Measurements from ENCODE around the gene S1PR3. TPM values are rescaled to one million over a fixed set of nuclear protein-coding genes. Genes with fewer than 3 reads are reported as not detected.
A peak's percentile ranks its signal among the peaks of the same experiment; 100 is the strongest.
"Not testable (repeated sequence)": the region's sequence is repeated elsewhere in the genome, so short reads cannot be mapped to it uniquely, and the experiment has no call there.

The S1PR3 gene
- 12.5 and 25.8 TPM in 2 replicates for total RNA-seq (2014; rRNA removed; shearing (Covaris generic))

DNA sequence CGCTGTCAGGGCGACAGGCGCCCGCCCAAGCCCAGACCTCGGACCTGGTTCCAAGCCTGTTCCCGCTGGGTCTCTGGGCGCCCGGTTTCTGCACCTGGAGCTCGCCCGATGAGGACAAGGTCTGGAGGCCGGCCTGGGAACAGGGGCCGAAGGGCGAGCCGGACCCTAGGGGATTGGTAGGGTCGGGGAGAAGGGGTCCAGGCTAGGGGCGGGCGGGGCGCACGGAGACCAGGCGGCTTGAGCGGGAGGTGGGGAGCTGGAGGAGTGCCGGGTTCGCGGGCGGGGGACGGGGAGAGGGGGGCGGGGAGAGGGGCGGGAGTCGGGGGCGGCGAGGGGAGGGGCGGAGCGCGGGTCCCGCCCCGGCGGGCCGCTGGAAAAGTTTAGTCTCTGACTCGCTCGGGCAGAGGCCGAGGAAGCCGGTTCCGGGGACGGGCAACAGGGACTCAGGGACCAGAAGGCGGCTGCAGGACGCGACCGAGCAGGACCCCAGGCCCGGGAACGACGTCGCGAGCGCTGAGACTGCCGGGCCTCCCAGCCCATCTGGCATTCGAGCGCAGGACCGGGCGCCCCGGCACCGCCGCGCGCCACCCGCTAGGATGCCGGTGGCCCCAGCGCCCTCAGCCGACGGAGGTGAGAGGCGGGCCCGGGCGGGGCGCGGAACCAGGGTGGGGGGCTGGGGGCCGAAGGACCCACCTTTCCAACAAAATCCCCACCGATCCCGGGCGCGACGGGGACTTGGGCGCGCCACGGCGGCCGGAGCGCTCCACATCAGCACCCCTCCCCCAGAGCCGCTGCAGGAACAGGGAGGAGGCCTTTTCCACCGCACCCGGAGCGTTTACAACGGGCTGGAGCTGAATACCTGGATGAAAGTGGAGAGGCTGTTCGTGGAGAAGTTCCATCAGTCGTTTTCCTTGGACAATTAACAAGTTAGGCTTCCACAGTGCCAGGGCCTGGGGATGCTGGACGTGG, at the start of gene S1PR3:
TSS of gene S1PR3 (plus strand) at position 403 of the 969 bp plus-strand sequence. CDS start 9,733 bp downstream, outside the sequence.
- H3K27me3 ChIP-seq (replicated peaks), result no peaks in the 10 kb centered on the region
- peak within 1 kb of the TSS; percentile 57; the same call in 1 of the 2 replicates for H3K27ac ChIP-seq
- H3K36me3 ChIP-seq, result peaks cover 22% of the 10 kb centered on the region
- H3K9me3 ChIP-seq (replicated peaks), result no peaks in the 10 kb centered on the region
- peaks cover 51% of the 10 kb centered on the region for H3K4me1 ChIP-seq (replicated peaks)
- H3K4me3 ChIP-seq, result peak within 1 kb of the TSS; percentile 88
- peak; percentile 52 to 69 for DNase-seq (ENCODE audit: low read depth in 1 of 2, low spot score in 2 of 2)

DNA sequence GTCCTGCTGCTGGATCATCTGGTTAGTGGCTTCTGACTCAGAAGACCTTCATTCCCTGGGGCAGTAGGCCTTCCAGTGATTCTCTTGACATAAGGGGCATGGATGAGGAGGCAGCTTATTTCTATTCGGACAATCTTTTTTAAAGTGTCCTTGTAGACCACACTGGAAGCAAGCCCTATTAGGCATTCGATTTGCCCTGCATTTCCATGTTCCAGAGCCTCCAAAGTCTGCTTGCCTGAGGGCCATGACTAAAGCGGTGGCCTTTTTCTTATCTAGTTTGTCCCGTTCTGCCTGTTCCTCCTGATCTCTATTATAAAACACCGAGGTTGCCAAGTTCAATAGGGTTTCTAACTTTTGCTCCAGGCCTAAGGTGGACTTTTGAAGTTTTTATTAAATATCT, 49.7 kb upstream of the S1PR3 start:
- not testable (repeated sequence) for DNase-seq (ENCODE audit: low read depth in 1 of 2, low spot score in 2 of 2); H3K4me1 ChIP-seq (replicated peaks); H3K9me3 ChIP-seq (replicated peaks); H3K27me3 ChIP-seq (replicated peaks); H3K27ac ChIP-seq; H3K4me3 ChIP-seq; H3K36me3 ChIP-seq

DNA sequence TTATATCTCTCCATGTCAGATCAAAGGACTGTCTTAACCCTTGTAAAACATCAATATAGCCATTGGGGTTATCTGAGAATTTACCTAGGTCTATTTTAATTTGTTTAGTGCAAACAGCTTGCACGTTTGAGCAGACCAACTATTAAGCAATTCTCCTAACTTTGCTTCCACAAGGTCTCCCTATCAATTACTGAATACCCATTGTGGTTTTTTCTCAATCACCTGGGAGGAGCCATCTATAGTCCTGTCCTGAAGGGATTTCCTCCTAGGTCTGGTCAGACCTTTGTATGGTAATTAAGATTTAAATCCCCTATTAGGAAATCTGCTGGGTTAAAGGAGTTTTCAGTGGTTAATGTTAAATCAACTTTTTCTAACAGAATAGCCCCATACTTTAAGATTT, 48.9 kb upstream of the S1PR3 start:
- Histone ChIP-seq H3K27me3 (replicated peaks) (no peaks in the 10 kb centered on the region), H3K27ac (no peak overlapping the region), H3K4me3 (no peak overlapping the region), H3K36me3 (no peaks in the 10 kb centered on the region), H3K9me3 (replicated peaks) (no peaks in the 10 kb centered on the region), H3K4me1 (replicated peaks) (peaks cover 3% of the 10 kb centered on the region)
- no peak for DNase-seq (ENCODE audit: low read depth in 1 of 2, low spot score in 2 of 2)

- no peak for DNase-seq (ENCODE audit: low read depth in 1 of 2, low spot score in 2 of 2)
- no peaks in the 10 kb centered on the region for H3K9me3 ChIP-seq (replicated peaks)
- no peaks in the 10 kb centered on the region for H3K36me3 ChIP-seq
- H3K4me3 ChIP-seq, result no peak overlapping the region
- peaks cover 35% of the 10 kb centered on the region for H3K4me1 ChIP-seq (replicated peaks)
- no peaks in the 10 kb centered on the region for H3K27me3 ChIP-seq (replicated peaks)
- no peak overlapping the region for H3K27ac ChIP-seq
Measured at GRCh38 chr9:88945636-88946333, 45.5 kb upstream of the S1PR3 start.

DNA sequence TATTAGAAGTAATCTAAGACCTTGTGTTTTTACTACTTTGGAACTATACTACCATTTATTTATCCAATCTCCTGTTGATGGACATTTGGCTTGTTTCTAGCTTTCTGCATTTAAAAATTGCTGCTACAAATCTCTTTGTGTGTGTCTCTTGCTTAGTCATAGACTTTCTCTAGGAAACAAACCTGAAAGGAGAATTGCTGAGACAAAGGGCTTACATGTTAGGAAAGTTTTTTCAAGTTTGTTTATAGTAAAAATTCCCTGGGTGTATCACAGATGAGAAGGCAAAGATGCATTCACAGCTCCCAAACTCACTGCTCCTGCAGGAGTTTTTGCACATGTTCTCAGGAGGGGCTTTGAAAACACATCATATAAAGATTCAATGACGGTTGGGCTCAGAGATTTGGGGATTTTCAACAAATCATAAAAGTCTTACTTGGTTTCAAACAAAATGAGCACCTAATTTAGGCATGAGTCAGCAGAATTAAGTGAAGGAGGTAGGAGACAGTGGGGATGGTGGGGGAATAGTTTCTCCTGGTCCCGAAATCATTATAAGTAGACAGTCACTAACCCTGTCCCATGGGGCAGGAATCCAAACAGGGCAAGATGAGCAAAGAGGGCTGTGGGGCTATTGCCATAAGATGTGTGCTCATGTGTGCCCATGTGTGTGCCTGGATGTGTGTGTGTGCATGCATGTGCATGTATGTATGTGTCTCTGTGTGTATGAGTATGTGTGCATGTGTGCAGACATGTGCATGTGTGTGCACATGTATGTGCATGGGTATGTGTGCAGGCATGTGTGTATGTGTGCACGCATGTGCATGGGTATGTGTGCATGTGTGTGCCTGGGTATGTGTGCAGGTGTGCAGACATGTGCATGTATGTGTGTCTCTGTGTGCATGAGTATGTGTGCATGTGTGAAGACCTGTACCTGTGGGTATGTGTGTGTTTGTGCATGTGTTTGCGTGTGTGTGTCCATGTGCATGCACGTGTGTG, 43.4 kb upstream of the S1PR3 start:
- Histone ChIP-seq H3K9me3 (replicated peaks) (no peaks in the 10 kb centered on the region), H3K36me3 (no peaks in the 10 kb centered on the region), H3K27me3 (replicated peaks) (no peaks in the 10 kb centered on the region), H3K27ac (peak overlapping the region; percentile 12; the same call in 1 of the 2 replicates), H3K4me1 (replicated peaks) (peaks cover 41% of the 10 kb centered on the region), H3K4me3 (no peak overlapping the region)
- DNase-seq (ENCODE audit: low read depth in 1 of 2, low spot score in 2 of 2), result peak in 1 of 2 experiments; percentile 56

DNA sequence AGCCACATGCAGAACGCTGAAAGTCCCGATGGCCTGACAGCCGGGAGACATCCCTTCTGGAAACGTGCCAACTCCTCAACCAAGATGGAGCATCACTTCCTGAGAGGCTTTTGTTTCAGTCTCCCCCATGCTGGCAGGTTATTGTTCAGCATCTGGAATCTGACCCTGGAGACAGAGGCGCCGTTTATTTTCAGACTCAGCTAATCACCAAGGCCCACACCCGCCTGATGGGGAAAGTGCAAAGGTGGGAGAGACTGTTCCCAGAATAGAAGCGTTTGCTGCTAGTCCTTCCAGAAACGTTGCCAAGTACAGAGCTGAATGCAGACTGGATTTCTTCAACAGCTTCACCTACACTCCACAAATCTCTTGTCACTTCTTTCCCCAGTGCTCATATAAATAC, 41.8 kb upstream of the S1PR3 start:
- H3K36me3 ChIP-seq, result no peaks in the 10 kb centered on the region
- peak; percentile 52 to 59 for DNase-seq (ENCODE audit: low read depth in 1 of 2, low spot score in 2 of 2)

GRCh38 chr9:88949961-88950340, 41.3 kb upstream of the S1PR3 start:
- H3K4me3 ChIP-seq, result no peak overlapping the region
- peaks cover 57% of the 10 kb centered on the region for H3K4me1 ChIP-seq (replicated peaks)
- DNase-seq (ENCODE audit: low read depth in 1 of 2, low spot score in 2 of 2), result peak in 1 of 2 experiments; percentile 37

More for the DNA sequence above, 41.8 kb upstream of the S1PR3 start:
- Histone ChIP-seq H3K4me1 (replicated peaks) (peaks cover 57% of the 10 kb centered on the region), H3K4me3 (no peak overlapping the region), H3K27ac (peak overlapping the region; percentile 39), H3K27me3 (replicated peaks) (no peaks in the 10 kb centered on the region), H3K9me3 (replicated peaks) (no peaks in the 10 kb centered on the region)

GRCh38 chr9:88950341-88951154, 40.7 kb upstream of the S1PR3 start:
- H3K4me3 ChIP-seq, result no peak overlapping the region
- H3K27me3 ChIP-seq (replicated peaks), result no peaks in the 10 kb centered on the region
- H3K27ac ChIP-seq, result peak overlapping the region; percentile 39
- peaks cover 57% of the 10 kb centered on the region for H3K4me1 ChIP-seq (replicated peaks)
- no peaks in the 10 kb centered on the region for H3K36me3 ChIP-seq
- no peaks in the 10 kb centered on the region for H3K9me3 ChIP-seq (replicated peaks)
- peak in 1 of 2 experiments; percentile 84 for DNase-seq (ENCODE audit: low read depth in 1 of 2, low spot score in 2 of 2)

More at GRCh38 chr9:88949961-88950340, 41.3 kb upstream of the S1PR3 start:
- Histone ChIP-seq H3K36me3 (no peaks in the 10 kb centered on the region), H3K27ac (peak overlapping the region; percentile 39), H3K27me3 (replicated peaks) (no peaks in the 10 kb centered on the region), H3K9me3 (replicated peaks) (no peaks in the 10 kb centered on the region)

DNA sequence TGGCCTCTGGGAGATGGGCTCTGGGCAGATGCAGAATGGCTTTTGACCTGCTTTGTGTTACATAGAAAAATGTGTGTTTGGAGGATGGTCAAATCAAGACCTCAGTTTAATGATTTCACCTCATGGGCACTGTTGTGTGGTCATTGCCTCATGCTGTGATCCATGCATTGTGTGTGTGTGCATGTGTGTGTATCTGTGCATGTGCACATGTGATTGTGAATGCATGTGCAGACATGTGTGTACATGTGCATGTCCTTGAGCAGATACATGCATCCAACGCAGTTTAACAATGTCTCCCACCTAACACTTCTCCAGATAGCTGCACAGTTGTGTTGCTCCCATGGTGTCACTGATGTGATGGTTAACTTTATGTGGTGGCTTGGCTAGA, 40.1 kb upstream of the S1PR3 start:
- no peaks in the 10 kb centered on the region for H3K9me3 ChIP-seq (replicated peaks)
- peaks cover 57% of the 10 kb centered on the region for H3K4me1 ChIP-seq (replicated peaks)
- H3K4me3 ChIP-seq, result no peak overlapping the region
- no peaks in the 10 kb centered on the region for H3K36me3 ChIP-seq
- DNase-seq (ENCODE audit: low read depth in 1 of 2, low spot score in 2 of 2), result no peak
- peak overlapping the region; percentile 39 for H3K27ac ChIP-seq
- H3K27me3 ChIP-seq (replicated peaks), result no peaks in the 10 kb centered on the region

GRCh38 chr9:88952086-88952615, 39.1 kb upstream of the S1PR3 start:
- Histone ChIP-seq H3K36me3 (no peaks in the 10 kb centered on the region), H3K4me3 (no peak overlapping the region), H3K27me3 (replicated peaks) (no peaks in the 10 kb centered on the region), H3K4me1 (replicated peaks) (peaks cover 61% of the 10 kb centered on the region), H3K9me3 (replicated peaks) (no peaks in the 10 kb centered on the region), H3K27ac (no peak overlapping the region)
- no peak for DNase-seq (ENCODE audit: low read depth in 1 of 2, low spot score in 2 of 2)

DNA sequence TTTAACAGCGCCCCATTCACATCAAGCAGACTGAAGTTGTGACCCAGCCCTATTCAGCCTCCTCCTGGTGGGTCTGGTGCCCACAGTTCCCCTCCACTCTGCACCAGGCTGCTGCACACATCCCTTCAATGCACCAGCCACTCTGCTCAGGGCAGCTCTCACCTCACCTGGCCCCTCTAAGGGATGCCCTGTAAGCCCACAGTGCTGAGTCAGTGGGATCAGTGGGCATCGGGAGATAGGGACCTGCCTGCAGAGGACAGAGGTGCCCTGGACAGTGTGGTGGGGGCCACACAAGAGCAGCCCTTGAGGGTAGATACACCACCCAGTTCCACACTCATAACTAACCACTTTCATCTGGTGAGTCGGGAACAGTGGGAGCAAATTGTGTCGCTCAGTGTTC, 38.3 kb upstream of the S1PR3 start:
- H3K27me3 ChIP-seq (replicated peaks), result no peaks in the 10 kb centered on the region
- peaks cover 61% of the 10 kb centered on the region for H3K4me1 ChIP-seq (replicated peaks)
- no peaks in the 10 kb centered on the region for H3K9me3 ChIP-seq (replicated peaks)
- no peak for DNase-seq (ENCODE audit: low read depth in 1 of 2, low spot score in 2 of 2)
- H3K27ac ChIP-seq, result peak overlapping the region; percentile 32; the same call in 1 of the 2 replicates
- no peak overlapping the region for H3K4me3 ChIP-seq
- H3K36me3 ChIP-seq, result no peaks in the 10 kb centered on the region

GRCh38 chr9:88953381-88954029, 37.8 kb upstream of the S1PR3 start:
- no peak overlapping the region for H3K4me3 ChIP-seq
- H3K4me1 ChIP-seq (replicated peaks), result peaks cover 60% of the 10 kb centered on the region
- DNase-seq (ENCODE audit: low read depth in 1 of 2, low spot score in 2 of 2), result peak in 1 of 2 experiments; percentile 40
- no peaks in the 10 kb centered on the region for H3K36me3 ChIP-seq
- H3K9me3 ChIP-seq (replicated peaks), result no peaks in the 10 kb centered on the region
- no peaks in the 10 kb centered on the region for H3K27me3 ChIP-seq (replicated peaks)
- H3K27ac ChIP-seq, result peak overlapping the region; percentile 32

Measured in SJSA1 (cell line).